Pancreas (tissue), 10 donors: ENCODE measurements around the gene WDR38. TPM values are rescaled to one million over a fixed set of nuclear protein-coding genes. Genes with fewer than 3 reads are reported as not detected.

Experiments
- ATAC-seq, 4 donors: fragments of 200-7000 bp; cut with Tn5 transposase; one replicate each; pipeline versions ENCODE4 v1.8.0 to v1.9.1; 2020; ENCODE audit warnings: mild to moderate bottlenecking in 4 of 4, moderate library complexity in 4 of 4
- DNase-seq, 6 donors: peaks; one replicate each; pipeline ENCODE4 v3.0.0-alpha.2; 2020
- FAIRE-seq: peaks from 2 replicates; lab custom pipeline; 2012; peaks lifted over from hg19 to GRCh38; lab: Jason Lieb, UNC
- H3K27ac ChIP-seq, 4 donors: fragments of 200-600 bp; sonication (generic); 1 replicate in 3 of 4; 2 replicates in 1 of 4; pipeline versions ENCODE4 v1.5.0 to v1.8.0; 2020
- H3K27me3 ChIP-seq, 4 donors: fragments of 200-600 bp; one replicate each; pipeline ENCODE4 v1.8.0; 2021
- H3K36me3 ChIP-seq, 3 donors: fragments of 200-600 bp; sonication (generic) in 1 of 3; one replicate each; pipeline versions ENCODE4 v1.5.0 to v1.8.0; 2020 to 2021
- H3K4me1 ChIP-seq, 3 donors: fragments of 200-600 bp; one replicate each; pipeline ENCODE4 v1.8.0; 2021
- H3K4me3 ChIP-seq, 4 donors: fragments of 200-600 bp; sonication (generic) in 2 of 4; one replicate each; pipeline versions ENCODE4 v1.5.0 to v1.8.0; 2020 to 2021
- H3K9me3 ChIP-seq, 4 donors: fragments of 200-600 bp; one replicate each; pipeline ENCODE4 v1.8.0; 2021
- WGBS, 2 donors: extraction: QIAGEN DNeasy Blood & Tissue Kit; methylation state at CpG; one replicate each; pipeline ENCODE4 v1.1.7; 2013; 5-methylcytosine and 5-hydroxymethylcytosine counted together
- intact Hi-C, 3 donors: fragments of 100-400 bp; cut with DNase I; formaldehyde crosslinking; loops; one replicate each; pipeline versions ENCODE4 v1.11.1 to v1.14.2; 2022
- polyA plus RNA-seq, 2 donors: library from polyadenylated mRNA; stranded (reverse); fragments of 200-250 nt; gene quantifications; one replicate each; pipeline ENCODE4 v1.2.3, GENCODE V29; 2013
- total RNA-seq, 6 donors: library from RNA; stranded (reverse); fragmentation: NEBNext Ultra II Directional in 4 of 6; extraction: Animal tissue kit (Norgen Biotek cat#: 25700) in 4 of 6; gene quantifications; one replicate each; pipeline versions ENCODE4 v1.2.1 to v1.2.4, GENCODE V29; 2021 to 2023
- TF ChIP-seq, protein P1 (sequence below), 4 donors: fragments of 200-600 bp; sonication (generic) in 3 of 4; IDR thresholded peaks; one replicate each; pipeline versions ENCODE4 v1.5.0 to v1.8.0; 2021; ENCODE audit warnings: antibody characterized with exemption in 4 of 4
- donor health status: healthy with polysubstance abuse.
- donor health status: DM: no; HTN: no; CAD: no; lungs with moderate emphysema.
- donor health status: DM: no; HTN: no; CAD: no.
- donor health status: control.
- donor health status: control.
- donor health status: Bipolar disorder and iron deficiency.
- donor health status: DM: yes; HTN: yes; CAD: no.
- donor health status: DM: no; HTN: no; CAD: no.
- donor health status: DM: no; HTN: no; CAD: no.
- donor health status: DM: yes; HTN: yes; CAD: no.

The WDR38 gene
- total and polyA plus RNA-seq, 8 donors: 0.13 TPM; not detected in 7

GRCh38 chr9:124890179-124890578, 36.9 kb downstream of the WDR38 start:
- TF ChIP-seq, protein P1, sequence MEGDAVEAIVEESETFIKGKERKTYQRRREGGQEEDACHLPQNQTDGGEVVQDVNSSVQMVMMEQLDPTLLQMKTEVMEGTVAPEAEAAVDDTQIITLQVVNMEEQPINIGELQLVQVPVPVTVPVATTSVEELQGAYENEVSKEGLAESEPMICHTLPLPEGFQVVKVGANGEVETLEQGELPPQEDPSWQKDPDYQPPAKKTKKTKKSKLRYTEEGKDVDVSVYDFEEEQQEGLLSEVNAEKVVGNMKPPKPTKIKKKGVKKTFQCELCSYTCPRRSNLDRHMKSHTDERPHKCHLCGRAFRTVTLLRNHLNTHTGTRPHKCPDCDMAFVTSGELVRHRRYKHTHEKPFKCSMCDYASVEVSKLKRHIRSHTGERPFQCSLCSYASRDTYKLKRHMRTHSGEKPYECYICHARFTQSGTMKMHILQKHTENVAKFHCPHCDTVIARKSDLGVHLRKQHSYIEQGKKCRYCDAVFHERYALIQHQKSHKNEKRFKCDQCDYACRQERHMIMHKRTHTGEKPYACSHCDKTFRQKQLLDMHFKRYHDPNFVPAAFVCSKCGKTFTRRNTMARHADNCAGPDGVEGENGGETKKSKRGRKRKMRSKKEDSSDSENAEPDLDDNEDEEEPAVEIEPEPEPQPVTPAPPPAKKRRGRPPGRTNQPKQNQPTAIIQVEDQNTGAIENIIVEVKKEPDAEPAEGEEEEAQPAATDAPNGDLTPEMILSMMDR (IDR thresholded peaks at IDR 0.05): no peak
- H3K27me3 ChIP-seq: no peaks in the 10 kb centered on the region
- H3K4me3 ChIP-seq: no peak overlapping the region
- intact Hi-C loops: no loop called here
- no peaks in the 10 kb centered on the region for H3K4me1 ChIP-seq
- H3K9me3 ChIP-seq: no peaks in the 10 kb centered on the region
- H3K36me3 ChIP-seq: peaks cover 0 to 49% (median 14%) of the 10 kb centered on the region in 3 donors
- H3K27ac ChIP-seq: no peak overlapping the region
- WGBS, 2 donors: 94 to 98% methylated on average over 7 of the region's 7 CpGs
- ATAC-seq (no peak), FAIRE-seq (no peak), DNase-seq (no peak)

DNA sequence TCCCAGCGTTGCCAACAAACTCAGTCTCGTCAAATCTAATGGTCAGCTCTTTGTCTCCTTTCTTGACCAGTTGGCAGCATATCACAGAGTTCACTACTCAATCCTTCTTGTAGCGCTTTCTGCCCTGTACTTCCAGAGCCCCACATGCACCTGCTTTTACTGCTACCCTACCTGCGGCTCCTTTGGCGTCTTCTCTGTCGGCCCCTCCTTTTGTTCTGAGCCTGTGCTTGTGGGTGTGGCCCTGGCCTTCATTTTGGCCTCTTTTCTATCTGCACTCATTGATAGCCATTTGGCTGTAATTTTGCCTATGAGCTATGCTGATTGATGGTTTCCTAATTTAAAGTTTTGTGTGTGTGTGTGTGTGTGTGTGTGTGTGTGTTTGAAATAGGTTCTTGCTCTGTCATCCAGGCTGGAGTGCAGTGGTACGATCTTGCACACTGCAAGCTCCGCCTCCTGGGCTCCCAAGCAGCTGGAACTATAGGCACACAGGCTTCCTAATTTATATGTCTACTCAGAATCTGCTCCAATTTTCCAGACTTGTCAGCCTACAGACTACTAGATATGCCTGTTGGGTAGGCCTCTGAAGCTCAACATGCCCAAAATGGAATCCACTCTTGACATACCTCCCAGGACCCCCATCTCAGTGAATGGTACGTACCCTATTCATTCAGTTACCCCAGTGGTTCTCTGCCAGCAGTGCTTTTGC, 40.9 kb downstream of the WDR38 start:
- H3K4me3 ChIP-seq: no peak overlapping the region
- FAIRE-seq (no peak), ATAC-seq (no peak), DNase-seq (no peak)
- H3K9me3 ChIP-seq: no peaks in the 10 kb centered on the region
- H3K27me3 ChIP-seq: no peaks in the 10 kb centered on the region
- WGBS, 2 donors: 88 to 90% methylated on average over 9 of the region's 9 CpGs
- peaks cover 0 to 40% (median 23%) of the 10 kb centered on the region in 3 donors for H3K36me3 ChIP-seq
- intact Hi-C loops: no loop called here
- no peaks in the 10 kb centered on the region for H3K4me1 ChIP-seq
- no peak overlapping the region for H3K27ac ChIP-seq
- TF ChIP-seq, protein P1 (IDR thresholded peaks at IDR 0.05): no peak

DNA sequence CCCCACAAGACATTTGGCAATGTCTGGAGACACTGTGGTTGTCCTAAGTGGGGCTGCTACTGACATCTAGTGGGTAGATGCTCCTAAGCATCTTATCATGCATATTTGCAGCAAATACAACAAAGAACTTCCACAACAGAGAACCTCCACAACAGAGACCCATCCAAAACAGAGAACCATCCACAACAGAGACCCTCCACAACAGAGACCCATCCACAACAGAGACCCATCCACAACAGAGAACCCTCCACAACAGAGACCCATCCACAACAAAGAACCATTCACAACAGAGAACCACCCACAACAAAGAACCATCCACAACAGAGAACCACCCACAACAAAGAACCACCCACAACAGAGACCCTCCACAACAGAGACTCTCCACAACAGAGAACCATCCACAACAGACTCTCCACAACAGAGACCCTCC, 41.5 kb downstream of the WDR38 start:
- FAIRE-seq: no peak

DNA sequence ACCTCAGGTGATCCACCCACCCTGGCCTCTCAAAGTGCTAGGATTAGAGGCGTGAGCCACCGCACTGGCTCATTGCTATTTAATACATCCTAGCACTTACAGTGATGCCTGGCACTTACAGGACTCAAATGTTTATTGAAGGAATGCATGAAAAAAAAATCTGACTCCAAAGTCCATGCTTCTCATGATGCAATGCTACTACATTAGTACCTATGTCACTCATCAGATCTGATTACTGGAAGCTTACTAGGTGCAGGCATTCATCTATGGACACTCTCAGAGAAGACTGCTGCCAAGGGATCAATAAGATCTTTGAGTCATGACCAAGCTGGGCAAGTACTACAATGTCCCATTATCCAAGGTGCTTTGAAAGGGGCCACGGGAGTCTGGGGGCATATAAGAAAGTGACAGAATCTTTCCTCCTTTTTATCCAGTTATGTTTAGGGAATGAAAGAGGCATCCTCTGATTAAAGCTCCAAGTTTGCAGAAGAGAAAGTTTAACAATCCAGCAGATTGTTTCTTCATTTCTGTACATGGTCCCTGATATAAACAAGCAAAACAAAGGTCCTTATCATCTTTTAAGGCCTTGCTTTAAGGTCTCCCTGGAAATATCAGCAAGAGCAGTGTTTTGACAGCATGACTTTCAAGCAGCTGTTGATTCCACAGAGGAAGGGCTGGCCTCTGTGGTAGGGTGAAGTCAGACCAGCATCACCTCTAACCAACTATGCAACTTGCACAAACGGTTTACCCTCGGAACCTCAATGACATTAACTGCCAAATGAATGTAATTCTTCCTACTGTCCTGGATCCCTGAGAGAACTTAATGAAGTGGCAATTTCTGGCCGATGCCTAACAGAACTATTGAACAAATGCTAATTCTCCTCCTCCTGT, 44.6 kb downstream of the WDR38 start:
- no peaks in the 10 kb centered on the region for H3K4me1 ChIP-seq
- H3K36me3 ChIP-seq: peaks cover 0 to 40% (median 18%) of the 10 kb centered on the region in 3 donors
- H3K9me3 ChIP-seq: no peaks in the 10 kb centered on the region
- intact Hi-C loops: no loop called here
- DNase-seq: no peak
- ATAC-seq: no peak
- H3K4me3 ChIP-seq: no peak overlapping the region
- FAIRE-seq: no peak
- TF ChIP-seq, protein P1 (IDR thresholded peaks at IDR 0.05): no peak
- H3K27me3 ChIP-seq: no peaks in the 10 kb centered on the region
- H3K27ac ChIP-seq: no peak overlapping the region
- WGBS, 2 donors: 87 to 89% methylated on average over 6 of the region's 6 CpGs

More for the DNA sequence above, 41.5 kb downstream of the WDR38 start:
- no peak overlapping the region for H3K4me3 ChIP-seq
- ATAC-seq (peak in 1 of 4 donors; percentile 46), DNase-seq (no peak)
- H3K36me3 ChIP-seq: peaks cover 0 to 42% (median 20%) of the 10 kb centered on the region in 3 donors
- no peak overlapping the region for H3K27ac ChIP-seq
- intact Hi-C loops: no loop called here
- H3K27me3 ChIP-seq: no peaks in the 10 kb centered on the region
- TF ChIP-seq, protein P1 (IDR thresholded peaks at IDR 0.05): no peak
- H3K4me1 ChIP-seq: no peaks in the 10 kb centered on the region
- H3K9me3 ChIP-seq: no peaks in the 10 kb centered on the region
